Occipital lobe (tissue), 2 donors: ENCODE results near the gene HNRNPLL. TPM values are rescaled to one million over a fixed set of nuclear protein-coding genes. Genes with fewer than 3 reads are reported as not detected.
"Not testable (repeated sequence)": the region's sequence is repeated elsewhere in the genome, so short reads cannot be mapped to it uniquely, and the experiment has no call there.

Source experiments
- DNase-seq: peaks from one replicate; lab custom pipeline; 2025; lab: John Stamatoyannopoulos, UW
- total RNA-seq: library from RNA; depleted of rRNA; stranded (reverse); fragments of >200 nt; gene quantifications from one replicate; pipeline ENCODE4 v1.2.3, GENCODE V29; 2014

HNRNPLL gene
- total RNA-seq, 1 donor from 2014 or later, result 110 TPM

DNA sequence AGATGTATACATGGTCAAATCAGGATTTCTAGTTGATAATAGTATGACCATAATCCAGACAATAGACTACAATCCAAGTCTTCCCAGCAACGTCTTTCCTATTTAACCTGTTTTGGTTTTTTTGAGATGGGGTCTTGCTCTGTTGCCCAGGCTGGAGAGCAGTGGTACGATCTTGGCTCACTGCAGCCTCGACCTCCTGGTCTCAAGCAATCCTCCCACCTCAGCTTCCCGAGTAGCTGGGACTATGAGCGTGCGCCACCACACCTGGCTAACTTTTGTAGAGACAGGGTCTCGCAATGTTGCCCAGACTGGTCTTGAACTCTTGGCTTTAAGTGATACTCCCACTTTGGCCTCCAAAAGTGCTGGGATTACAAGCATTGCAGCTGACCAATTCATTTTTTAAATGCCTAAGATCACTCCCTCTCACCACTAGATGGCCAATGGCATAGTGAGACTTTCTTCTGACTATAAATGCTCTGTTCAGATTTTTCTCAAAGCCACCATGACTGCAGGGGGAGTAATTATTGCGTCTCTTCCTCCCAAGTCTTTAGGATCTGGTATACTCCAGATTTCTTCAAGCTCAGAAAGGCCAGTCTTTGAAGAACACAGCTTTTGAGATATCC lies 47.6 kb downstream of the HNRNPLL start:
- no peak for DNase-seq

DNA sequence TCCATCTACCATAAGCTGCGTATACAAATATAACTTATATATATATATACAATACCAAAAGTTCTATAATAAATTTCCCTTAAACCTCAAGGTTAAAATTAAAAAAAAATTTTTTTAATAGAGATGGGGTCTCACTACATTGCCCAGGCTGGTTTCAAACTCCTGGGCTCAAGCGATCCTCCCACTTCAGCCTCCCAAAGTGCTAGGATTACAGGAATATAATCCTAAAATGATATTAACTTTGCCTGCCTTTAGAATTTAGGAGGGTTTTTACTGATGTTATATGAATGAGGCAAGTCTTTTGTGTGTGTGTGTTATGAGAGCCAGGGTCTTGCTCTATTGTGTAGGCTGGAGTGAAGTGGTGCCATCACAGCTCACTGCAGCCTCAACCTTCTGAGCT lies 49.2 kb downstream of the HNRNPLL start:
- no peak for DNase-seq

DNA sequence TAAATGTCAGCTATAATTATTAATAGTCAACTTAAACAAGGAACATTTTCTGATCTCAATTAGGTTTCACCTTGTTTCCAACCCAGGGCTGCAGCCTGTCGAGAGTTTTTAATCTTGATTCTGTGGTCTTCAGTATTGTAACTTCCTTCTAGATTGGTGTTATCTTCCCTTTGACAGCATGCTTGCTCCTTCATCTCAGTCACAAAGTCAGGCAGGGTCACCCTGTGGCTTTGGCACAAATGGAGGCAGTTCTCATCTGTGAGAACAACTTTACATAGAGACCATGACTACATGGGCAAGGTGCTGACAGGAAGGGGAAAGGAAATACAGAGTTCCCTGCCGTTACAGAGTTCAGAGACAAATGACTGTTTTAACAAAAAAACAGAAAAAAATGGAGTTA lies 50.5 kb downstream of the HNRNPLL start:
- no peak for DNase-seq

DNA sequence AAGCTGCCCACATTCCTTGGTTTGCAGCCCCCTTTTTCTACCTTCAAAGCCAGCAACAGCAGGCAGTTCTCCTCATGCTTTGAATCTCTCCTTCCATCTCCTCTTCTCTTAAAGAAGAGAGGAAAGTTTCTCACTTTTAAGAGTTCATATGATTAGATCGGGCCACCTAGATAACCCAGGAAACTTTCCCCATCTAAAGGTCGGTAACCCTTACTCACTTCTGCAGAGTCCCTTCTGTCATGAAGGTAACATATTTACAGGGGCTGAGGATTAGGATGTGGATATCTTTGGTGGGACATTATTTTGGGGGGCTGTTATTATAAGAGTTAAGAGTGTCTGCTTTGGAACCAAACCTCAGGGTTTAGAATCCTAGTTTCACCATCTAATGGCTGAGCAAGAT lies 51.0 kb downstream of the HNRNPLL start:
- no peak for DNase-seq

DNA sequence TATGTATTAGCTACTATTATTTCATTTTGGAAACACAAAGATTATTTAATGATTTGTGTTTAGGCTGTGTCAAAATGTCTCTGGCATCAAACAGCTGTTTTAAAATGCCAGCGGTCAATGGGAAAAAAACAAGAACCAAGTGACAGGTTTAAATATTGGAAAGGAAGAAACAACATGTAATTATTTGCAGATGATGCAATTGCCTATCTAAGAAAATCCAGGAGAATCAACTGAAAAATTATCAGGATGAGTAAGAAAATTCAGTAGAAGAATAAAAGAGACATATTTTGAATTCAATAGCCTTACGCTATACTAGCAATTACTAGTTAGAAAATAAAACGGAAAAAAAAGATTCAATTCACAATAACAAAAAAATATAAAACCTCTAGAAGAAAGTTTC lies 51.6 kb downstream of the HNRNPLL start:
- DNase-seq, result no peak

DNA sequence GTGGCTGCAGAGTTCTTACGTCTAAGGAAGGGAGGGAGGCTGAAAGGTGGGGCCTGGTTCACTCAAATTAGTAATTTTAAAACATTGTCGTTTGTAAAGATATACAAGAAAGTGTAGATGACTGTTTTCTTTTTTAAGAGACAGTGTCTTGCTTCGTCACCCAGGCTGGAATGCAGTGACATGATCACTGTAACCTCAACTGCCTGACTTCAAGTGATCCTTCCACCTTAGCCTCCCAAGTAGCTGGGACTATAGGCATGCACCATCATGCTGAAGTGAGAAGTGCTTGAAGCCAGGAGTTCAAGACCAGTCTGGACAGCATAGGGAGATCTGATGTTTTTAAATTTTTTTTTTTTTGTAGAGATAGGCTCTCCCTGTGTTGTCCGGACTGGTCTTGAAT lies 52.9 kb downstream of the HNRNPLL start:
- no peak for DNase-seq

DNA sequence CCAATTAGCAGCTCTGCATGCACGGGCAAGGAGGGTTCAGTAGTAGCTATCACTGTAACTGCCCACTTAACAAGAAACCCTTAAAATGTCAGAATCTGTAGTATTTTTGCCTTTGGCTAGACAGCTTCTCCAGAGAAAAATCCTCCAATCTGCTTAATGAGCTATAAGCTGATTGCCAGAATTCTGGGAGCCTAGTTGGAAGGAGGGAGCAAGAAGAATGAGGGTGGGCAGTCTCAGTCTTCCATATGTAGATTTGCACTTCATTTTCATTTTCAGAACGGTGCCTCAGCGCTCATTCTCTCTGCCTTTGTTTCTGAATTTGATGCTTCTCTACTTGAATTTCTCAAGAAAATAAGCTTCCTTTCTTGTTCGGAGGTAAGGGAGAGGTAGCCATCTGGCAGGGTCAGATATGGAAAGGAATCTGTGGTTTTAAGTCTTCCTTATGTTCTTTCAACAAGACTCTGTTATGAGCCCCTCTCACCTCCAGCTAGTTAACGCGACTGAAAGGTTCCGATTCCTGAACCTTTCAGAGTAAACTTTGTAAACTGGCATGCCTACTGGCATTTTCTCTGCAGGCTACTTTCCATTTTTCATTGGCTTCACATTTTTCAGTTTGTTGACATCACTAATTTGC lies 53.5 kb downstream of the HNRNPLL start:
- no peak for DNase-seq

DNA sequence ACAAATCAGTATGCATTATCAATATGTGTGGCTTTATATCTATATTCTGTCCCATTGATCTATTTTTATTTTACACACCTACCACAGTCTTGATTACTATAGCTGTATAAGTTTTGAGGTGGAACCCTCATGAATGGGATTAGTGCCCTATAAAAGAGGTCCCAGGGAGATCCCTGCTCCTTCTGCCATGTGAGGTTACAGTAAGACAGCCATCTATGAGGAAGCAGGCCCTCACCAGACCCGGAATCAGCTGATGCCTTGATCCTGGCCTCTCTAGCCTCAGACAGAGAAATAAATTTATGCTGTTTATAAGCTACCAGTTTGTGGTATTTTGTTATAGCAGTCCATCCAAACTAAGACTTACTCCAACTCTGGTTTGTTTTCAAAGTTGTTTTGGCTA lies 54.9 kb downstream of the HNRNPLL start:
- no peak for DNase-seq

DNA sequence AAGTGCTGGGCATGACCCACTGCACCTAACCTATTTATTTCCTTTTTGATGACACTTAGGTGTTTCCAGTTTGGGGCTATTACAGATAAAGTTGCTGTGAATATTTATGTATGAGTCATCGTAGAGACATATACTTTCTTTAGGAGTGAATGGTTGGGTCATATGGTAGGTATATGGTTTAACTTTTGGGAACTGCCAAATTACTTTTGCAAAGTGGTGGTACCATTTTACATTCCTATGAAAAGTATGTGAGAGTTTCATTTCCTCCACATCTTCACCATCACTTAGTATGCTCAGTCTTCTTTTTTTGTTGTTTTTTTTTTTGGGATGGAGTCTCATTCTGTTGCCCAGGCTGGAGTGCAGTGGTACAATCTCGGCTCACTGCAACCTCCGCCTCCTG lies 56.1 kb downstream of the HNRNPLL start:
- no peak for DNase-seq

DNA sequence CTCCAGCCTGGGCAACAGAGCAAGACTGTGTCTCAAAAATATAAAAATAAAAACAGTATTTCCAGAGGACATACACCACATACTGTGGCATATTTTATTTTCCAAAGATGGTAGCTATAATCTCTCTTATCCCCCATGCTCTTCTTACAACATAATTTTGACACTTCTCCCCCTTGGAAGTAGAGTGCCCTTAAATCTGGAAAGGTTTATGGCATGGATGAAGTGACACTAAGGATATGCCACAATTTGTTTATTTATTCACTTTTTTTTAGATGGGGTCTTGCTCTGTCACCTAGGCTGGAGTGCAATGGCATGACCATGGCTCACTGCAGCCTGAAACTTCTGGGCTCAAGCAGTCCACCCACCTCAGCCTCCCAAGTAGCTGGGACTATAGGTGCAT lies 56.7 kb downstream of the HNRNPLL start:
- DNase-seq, result no peak

DNA sequence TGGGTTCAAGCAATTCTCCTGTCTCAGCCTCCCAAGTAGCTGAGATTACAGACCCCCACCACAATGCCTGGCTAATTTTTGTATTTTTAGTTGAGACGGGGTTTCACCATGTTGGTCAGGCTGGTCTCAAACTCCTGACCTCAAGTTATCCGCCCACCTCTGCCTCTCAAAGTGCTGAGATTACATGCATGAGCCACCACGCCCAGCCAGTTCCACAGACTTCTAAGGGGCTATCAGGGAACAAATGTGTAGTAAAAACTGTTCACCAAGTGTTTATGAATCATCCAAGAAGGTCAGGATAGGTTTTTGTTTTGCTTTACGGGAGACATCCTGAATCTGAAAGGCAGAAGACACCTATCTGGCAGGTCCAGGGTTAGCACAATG lies 60.5 kb downstream of the HNRNPLL start:
- DNase-seq, result not testable (repeated sequence)

DNA sequence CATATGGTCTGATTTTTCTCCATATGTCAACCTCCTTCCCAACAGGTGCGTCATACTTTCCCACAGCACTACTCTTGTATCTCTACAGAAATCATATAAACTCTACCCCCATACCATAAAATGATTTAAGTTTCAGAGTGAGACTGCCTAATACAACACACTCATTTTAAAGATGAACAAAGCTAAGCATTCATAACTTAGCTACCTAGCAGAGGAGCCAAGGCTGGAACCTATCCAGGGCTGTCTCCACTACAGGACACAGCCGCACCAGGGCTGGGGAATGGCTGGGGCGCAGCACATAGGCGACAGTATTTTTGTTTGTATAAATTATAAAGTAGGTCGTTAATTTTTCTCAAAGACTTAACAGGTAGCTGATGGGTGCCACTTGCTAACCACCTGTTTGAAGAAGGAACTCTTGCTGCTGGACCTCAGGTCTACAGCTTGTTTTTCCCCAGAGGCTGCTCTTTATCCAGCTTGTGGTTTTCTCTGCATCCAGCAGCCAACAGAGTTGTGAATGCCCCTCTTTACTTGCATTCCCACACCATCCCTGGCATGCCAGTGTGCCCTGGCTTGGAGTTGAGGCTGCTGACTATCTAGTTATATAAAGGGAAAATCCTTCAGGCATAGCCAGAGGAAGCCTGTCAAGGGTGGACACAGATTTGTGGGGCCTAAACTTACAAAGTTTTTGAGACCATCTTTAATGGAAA lies 62.0 kb downstream of the HNRNPLL start:
- DNase-seq, result no peak

DNA sequence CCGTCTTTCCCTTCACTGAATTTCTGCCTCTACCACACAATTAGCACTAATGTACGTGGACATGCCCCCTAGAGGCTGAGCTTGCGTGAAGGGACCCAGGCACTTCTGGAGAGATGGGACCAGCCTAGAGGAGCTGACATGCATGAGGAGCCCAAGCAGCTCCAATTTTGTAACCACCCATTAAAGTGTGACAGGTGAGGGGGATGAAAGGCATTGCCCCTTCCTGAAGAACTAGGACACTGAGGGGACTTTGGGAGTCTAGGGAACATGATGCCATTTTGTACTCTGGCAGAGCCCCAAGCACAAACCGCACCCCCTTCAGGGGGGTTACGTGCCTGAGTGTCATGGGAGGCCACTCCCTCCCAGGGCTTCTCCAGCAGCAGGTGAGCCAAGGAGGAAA lies 63.6 kb downstream of the HNRNPLL start:
- DNase-seq, result no peak

DNA sequence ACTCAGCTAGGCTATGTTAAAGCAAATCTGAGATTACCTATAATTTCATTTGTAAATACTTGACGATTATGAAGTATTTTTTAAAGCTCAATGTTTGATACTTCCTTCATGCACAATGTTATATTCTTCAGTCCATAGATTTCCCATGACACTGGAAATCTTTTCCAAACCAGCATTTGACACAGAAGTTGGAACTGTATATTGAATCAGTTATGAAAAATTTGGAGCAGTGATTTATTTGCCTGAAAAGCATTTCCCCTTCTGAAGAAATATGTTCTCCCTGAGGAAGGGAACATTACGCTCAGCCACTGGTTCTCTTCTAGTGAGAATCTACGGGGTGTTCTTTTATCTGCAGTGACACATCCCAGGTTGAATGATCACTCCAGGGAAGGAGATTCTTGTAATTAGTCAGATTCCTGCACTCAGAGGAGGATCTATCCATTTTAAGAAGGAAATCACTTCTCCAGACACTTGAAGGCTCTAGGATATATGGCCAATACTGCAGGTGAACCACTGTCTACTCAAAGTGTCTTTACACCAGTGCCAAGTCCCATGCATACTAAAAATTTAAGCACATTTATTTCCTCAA lies 64.7 kb downstream of the HNRNPLL start:
- no peak for DNase-seq

DNA sequence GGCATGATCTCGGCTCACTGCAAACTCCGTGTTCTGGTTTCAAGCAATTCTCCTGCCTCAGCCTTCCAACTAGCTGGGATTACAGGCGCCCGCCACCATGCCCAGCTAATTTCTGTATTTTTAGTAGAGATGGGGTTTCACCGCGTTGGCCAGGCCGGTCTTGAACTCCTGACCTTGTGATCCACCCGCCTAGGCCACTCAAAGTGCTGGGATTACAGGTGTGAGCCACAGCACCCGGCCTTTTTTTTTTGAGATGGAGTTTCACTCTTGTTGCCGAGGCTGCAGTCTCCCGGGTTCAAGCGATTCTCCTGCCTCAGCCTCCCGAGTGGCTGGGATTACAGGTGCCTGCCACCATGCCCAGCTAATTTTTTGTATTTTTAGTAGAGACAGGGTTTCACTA lies 65.4 kb downstream of the HNRNPLL start:
- DNase-seq, result not testable (repeated sequence)

DNA sequence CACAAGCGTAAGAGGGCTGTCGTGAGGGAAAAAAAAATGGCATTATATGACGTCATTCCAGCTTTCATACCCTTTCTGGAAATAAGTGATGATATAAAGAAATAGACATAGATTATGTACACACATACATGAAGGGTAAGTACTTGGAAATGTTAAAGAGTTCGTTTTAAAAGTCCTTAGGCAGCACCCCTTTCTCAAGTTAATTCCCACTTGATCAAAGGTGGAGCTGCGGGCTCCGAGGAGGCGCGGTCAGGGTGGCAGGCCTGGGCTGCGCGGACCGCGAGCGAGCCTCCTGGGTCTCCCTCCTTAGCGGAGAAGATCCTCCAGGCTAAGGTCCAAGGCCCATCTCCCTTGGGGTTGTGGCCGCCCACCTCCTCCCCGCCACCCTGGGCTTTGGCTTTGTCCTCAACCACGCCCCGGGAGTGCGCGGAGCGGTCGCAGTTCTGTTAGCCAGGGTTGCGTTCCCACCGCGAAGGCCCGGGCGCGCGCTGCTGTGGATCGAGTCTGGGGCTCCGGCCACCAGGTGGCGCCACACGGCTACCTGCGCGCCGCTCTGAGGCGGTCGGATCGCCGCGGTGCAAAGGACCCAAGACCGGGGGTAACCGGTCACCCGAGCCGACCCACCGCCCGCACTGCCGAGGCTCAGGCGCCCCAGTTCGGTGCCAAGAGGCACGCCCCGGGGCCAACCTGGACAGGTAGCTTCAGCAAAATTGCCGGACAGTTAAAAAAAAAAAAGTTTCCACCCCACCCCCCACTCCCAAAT lies 66.8 kb downstream of the HNRNPLL start:
- peak; percentile 35 for DNase-seq

DNA sequence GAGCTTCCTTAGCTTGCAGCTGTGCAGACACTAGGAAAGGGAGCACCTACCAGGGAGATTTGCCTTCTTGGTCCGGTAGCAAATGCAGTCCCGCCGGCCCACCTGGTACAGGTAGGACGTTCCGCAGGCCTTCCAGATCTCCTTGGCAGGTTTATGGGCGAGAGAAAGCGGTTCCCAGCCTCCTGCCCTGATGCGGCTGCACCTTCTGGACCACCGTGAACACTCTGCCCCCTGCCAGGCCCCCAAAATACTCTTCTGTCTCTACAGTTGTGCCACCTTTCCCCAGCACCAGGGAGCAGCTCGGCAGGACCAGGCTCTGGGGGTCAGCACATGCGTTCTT lies 67.4 kb downstream of the HNRNPLL start:
- DNase-seq, result no peak

DNA sequence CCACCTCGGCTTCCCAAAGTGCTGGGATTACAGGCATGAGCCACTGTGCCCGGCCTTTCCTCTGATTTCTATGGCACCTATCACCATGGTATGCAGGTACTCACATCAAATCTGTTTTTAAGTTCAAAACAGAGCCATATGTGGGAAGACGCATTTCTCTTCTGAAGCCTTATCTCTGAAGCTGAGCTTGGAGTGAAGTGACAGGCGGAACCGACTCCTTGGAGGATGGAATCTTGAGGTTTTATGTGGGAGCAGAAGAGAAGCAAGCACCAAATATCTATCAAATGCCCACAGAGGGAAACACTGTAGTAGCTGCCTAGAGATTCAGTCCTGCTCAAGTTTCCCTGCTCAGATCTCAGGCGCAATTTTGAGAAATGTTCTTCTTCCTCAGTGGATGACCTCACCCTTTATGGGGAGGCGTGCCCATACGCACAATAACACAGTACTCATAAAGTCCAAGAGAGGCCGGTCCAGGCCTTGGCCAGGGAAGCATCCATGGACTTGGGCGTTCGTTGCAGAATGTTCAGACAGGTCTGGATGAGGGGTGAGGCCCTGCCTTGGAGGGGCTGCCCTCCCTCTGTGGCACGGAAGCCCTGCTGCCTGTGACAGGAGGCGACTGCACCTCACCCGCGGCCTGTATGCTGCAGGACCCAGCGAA lies 67.9 kb downstream of the HNRNPLL start:
- DNase-seq, result no peak

DNA sequence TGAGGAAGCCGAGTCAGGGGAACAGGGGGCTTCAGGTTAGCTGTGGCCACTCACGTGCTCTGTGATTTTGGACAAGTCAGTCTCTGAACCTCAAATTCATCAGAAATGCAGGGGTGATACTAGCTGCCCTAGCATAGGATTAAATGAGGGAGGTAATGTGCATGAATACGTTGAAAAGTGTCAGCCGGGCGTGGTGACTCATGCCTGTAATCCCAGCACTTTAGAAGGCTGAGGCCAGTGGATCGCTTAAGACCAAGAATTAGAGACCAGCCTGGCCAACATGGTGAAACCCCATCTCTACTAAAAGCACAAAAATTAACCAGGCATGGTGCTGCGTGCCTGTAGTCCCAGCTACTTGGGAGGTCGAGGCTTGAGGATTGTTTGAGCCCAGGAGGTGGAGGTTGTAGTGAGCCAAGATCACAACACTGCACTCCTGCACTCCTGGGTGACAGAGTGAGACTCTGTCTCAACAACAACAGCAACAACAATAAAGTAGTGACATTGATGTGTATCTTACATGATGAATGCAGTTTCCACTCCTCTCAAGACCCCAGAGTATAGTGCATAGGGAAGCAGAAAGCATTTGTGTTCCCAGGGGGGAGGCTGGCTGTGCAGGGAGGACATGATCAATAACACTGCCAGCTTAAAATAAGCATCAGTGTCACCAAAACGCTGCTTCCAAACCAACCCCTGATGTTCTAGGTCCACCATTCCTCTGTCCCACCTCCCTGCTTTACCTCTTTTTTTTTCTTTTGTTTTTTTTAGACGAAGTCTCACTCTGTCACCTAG lies 68.8 kb downstream of the HNRNPLL start:
- no peak for DNase-seq

DNA sequence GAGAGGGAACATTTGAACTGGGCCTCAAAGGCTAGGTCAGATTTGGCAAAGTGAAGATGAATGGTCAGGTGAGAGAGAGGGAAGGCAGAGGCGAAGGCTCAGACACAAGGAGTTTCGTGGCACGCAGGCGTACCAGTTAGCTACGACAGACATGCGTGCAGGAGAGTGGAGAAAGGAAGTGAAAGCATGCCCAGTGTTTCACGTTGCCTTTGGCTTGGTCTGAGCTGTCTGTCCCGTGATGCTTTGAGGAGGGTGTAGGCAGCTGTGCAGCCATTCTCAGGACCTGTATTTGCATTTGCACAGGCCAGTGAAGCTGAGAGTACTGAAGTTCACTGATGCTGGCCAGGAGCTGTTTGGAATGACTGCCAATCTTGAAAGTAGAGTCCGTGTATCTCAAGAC lies 69.5 kb downstream of the HNRNPLL start:
- no peak for DNase-seq

DNA sequence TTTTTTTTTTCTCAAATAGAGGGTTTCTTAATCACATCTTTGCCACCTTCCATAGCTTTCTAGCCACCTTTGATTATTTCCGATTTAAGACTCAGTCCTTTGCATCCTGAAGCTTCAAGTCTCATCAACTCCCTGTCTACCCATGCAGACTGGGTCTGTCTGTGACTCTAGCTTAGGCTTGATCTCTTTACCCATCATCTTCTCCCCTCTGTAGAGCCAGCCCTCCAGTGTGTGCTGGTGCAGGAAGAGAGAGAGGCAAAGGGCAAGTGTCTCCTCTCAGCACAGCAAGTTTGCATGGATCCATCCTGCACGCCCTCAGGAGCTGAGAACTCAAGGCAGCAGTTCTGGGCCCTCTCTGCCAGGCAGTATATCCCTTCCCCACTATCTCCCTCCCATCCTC lies 70.4 kb downstream of the HNRNPLL start:
- no peak for DNase-seq
